Thymus (tissue), 14 donors: Measurements from ENCODE around the gene HAL. TPM values are rescaled to one million over a fixed set of nuclear protein-coding genes. Genes with fewer than 3 reads are reported as not detected.

Experiments
- DNase-seq, 9 donors: peaks; one replicate each; pipeline ENCODE4 v3.0.0-alpha.2; 2013; ENCODE audit warnings: low spot score in 9 of 9, low read depth in 6 of 9, missing footprints in 1 of 9
- H3K27ac ChIP-seq, 2 donors: one replicate each; pipeline ENCODE4 v1.5.1; 2013; ENCODE audit warnings: control low read depth in 1 of 2, low read depth in 1 of 2, low read length in 1 of 2, mild to moderate bottlenecking in 1 of 2, moderate library complexity in 1 of 2
- H3K27me3 ChIP-seq, 2 donors: one replicate each; pipeline ENCODE4 v1.5.1; 2013; ENCODE audit warnings: low read length in 1 of 2; ENCODE audit not compliant: control insufficient read depth in 2 of 2, insufficient read depth in 1 of 2
- H3K36me3 ChIP-seq, 2 donors: one replicate each; pipeline ENCODE4 v1.5.1; 2013; ENCODE audit warnings: low read length in 1 of 2, mild to moderate bottlenecking in 1 of 2, moderate library complexity in 1 of 2; ENCODE audit not compliant: control insufficient read depth in 2 of 2, insufficient read depth in 2 of 2
- H3K4me1 ChIP-seq, 2 donors: one replicate each; pipeline ENCODE4 v1.5.1; 2013; ENCODE audit warnings: low read length in 2 of 2; ENCODE audit not compliant: control insufficient read depth in 2 of 2, insufficient read depth in 2 of 2
- H3K4me3 ChIP-seq, 2 donors: one replicate each; pipeline ENCODE4 v1.5.1; 2013; ENCODE audit warnings: low read length in 2 of 2, control low read depth in 1 of 2, mild to moderate bottlenecking in 1 of 2
- H3K9me3 ChIP-seq, 2 donors: one replicate each; pipeline ENCODE4 v1.5.1; 2013; ENCODE audit warnings: low read length in 1 of 2, mild to moderate bottlenecking in 1 of 2; ENCODE audit not compliant: control insufficient read depth in 2 of 2, insufficient read depth in 1 of 2
- WGBS: extraction: QIAGEN DNeasy Blood & Tissue Kit; methylation state at CpG from one replicate; pipeline ENCODE4 v1.1.7; 2013; 5-methylcytosine and 5-hydroxymethylcytosine counted together
- long read RNA-seq, 10 donors: transcript quantifications; one replicate each; lab custom pipeline, GENCODE V29; 2026
- polyA plus RNA-seq: library from polyadenylated mRNA; stranded (reverse); fragments of 200-250 nt; gene quantifications from one replicate; pipeline ENCODE4 v1.2.3, GENCODE V29; 2013
- total RNA-seq: library from RNA; stranded (reverse); fragments of 120-200 nt; gene quantifications from one replicate; pipeline ENCODE4 v1.2.4, GENCODE V29; 2013
- donor health status: healthy.

The HAL gene
- total RNA-seq (0.38 TPM), polyA plus RNA-seq (1.7 TPM)
- long read RNA-seq, donor 1 = 0 reads
- long read RNA-seq, donor 2 = 0 reads
- long read RNA-seq, donor 3 = 0 reads
- long read RNA-seq, donor 4 = 0 reads
- long read RNA-seq, donor 5 = 0 reads
- long read RNA-seq, donor 6 = 0 reads
- long read RNA-seq, donor 7 = 0 reads
- long read RNA-seq, donor 8 = 0 reads
- long read RNA-seq, donor 9 = 0 reads
- long read RNA-seq, donor 10 = 0 reads

- Histone ChIP-seq H3K27ac (no peak within 1 kb of the TSS), H3K27me3 (no peaks in the 10 kb centered on the region), H3K4me1 (no peaks in the 10 kb centered on the region), H3K9me3 (no peaks in the 10 kb centered on the region), H3K4me3 (no peak within 1 kb of the TSS), H3K36me3 (peaks cover 0 to 4% of the 10 kb centered on the region in 2 donors)
- 91% methylated on average over 7 of the region's 7 CpGs for WGBS
- no peak for DNase-seq
These were observed at the start of gene HAL for GRCh38 chr12:95996034-95996658. Gene HAL, minus strand, starts transcription at chr12:95996344. Its CDS starts 434 bp downstream, at chr12:95995910.

- Histone ChIP-seq H3K27ac (no peak overlapping the region), H3K4me1 (peaks cover 0 to 4% of the 10 kb centered on the region in 2 donors), H3K9me3 (no peaks in the 10 kb centered on the region), H3K4me3 (no peak overlapping the region), H3K36me3 (no peaks in the 10 kb centered on the region), H3K27me3 (no peaks in the 10 kb centered on the region)
- WGBS = 90% methylated on average over 7 of the region's 7 CpGs
- DNase-seq = no peak
These were observed 49.4 kb upstream of the HAL start for GRCh38 chr12:96045566-96045965.

- H3K4me3 ChIP-seq = no peak overlapping the region
- peaks cover 0 to 4% of the 10 kb centered on the region in 2 donors for H3K4me1 ChIP-seq
- H3K36me3 ChIP-seq = no peaks in the 10 kb centered on the region
- H3K27ac ChIP-seq = no peak overlapping the region
- no peak for DNase-seq
- H3K27me3 ChIP-seq = no peaks in the 10 kb centered on the region
- H3K9me3 ChIP-seq = no peaks in the 10 kb centered on the region
- 100% methylated on average over 2 of the region's 2 CpGs for WGBS
These were observed 48.8 kb upstream of the HAL start for GRCh38 chr12:96044943-96045290.

GRCh38 chr12:96044017-96044942, 48.1 kb upstream of the HAL start:
- no peaks in the 10 kb centered on the region for H3K36me3 ChIP-seq
- no peak for DNase-seq
- no peak overlapping the region for H3K4me3 ChIP-seq
- 93% methylated on average over 10 of the region's 10 CpGs for WGBS
- H3K27me3 ChIP-seq = no peaks in the 10 kb centered on the region
- H3K4me1 ChIP-seq = peaks cover 0 to 4% of the 10 kb centered on the region in 2 donors
- no peak overlapping the region for H3K27ac ChIP-seq
- H3K9me3 ChIP-seq = no peaks in the 10 kb centered on the region

GRCh38 chr12:96041181-96041580, 45.0 kb upstream of the HAL start:
- H3K4me1 ChIP-seq = peaks cover 0 to 4% of the 10 kb centered on the region in 2 donors
- no peaks in the 10 kb centered on the region for H3K27me3 ChIP-seq
- no peaks in the 10 kb centered on the region for H3K36me3 ChIP-seq
- H3K27ac ChIP-seq = no peak overlapping the region
- no peak overlapping the region for H3K4me3 ChIP-seq
- 98% methylated on average over 1 of the region's 1 CpG for WGBS
- H3K9me3 ChIP-seq = no peaks in the 10 kb centered on the region
- no peak for DNase-seq

- Histone ChIP-seq H3K27ac (no peak overlapping the region), H3K36me3 (no peaks in the 10 kb centered on the region), H3K4me1 (peaks cover 0 to 6% of the 10 kb centered on the region in 2 donors), H3K27me3 (no peaks in the 10 kb centered on the region), H3K4me3 (no peak overlapping the region), H3K9me3 (no peaks in the 10 kb centered on the region)
- no peak for DNase-seq
- 80% methylated on average over 3 of the region's 3 CpGs for WGBS
These were observed 44.4 kb upstream of the HAL start for GRCh38 chr12:96040305-96041133.

- Histone ChIP-seq H3K4me3 (no peak overlapping the region), H3K27ac (no peak overlapping the region), H3K27me3 (no peaks in the 10 kb centered on the region), H3K9me3 (no peaks in the 10 kb centered on the region), H3K36me3 (no peaks in the 10 kb centered on the region), H3K4me1 (peaks cover 4 to 10% of the 10 kb centered on the region in 2 donors)
- WGBS = 96% methylated on average over 3 of the region's 3 CpGs
- DNase-seq = no peak
These were observed 43.4 kb upstream of the HAL start for GRCh38 chr12:96039516-96039915.

- WGBS = 96% methylated on average over 8 of the region's 8 CpGs
- Histone ChIP-seq H3K36me3 (no peaks in the 10 kb centered on the region), H3K4me1 (peaks cover 6 to 15% of the 10 kb centered on the region in 2 donors), H3K4me3 (no peak overlapping the region), H3K9me3 (no peaks in the 10 kb centered on the region), H3K27me3 (no peaks in the 10 kb centered on the region), H3K27ac (no peak overlapping the region)
- no peak for DNase-seq
These were observed 40.8 kb upstream of the HAL start for GRCh38 chr12:96036765-96037455.
